GM12872 (cell line): ENCODE data around the gene BNIP2.

Source experiments
- CTCF ChIP-seq: IDR thresholded peaks from 3 replicates; pipeline ENCODE4 v1.5.1; 2011; ENCODE audit warnings: low read depth, mild to moderate bottlenecking, low read length, moderate library complexity; ENCODE audit not compliant: insufficient read depth

BNIP2 gene

GRCh38 chr15:59688782-59689625 is at the start of gene BNIP2:
TSS of gene BNIP2 (minus strand) at chr15:59689320. CDS start at chr15:59682457, 6,863 bp downstream.
- TF ChIP-seq CTCF: no peak

GRCh38 chr15:59738676-59739075 is 49.6 kb upstream of the BNIP2 start:
- TF ChIP-seq CTCF: no peak

- no peak for TF ChIP-seq CTCF
Observed at GRCh38 chr15:59736181-59736580, 47.1 kb upstream of the BNIP2 start.

- TF ChIP-seq CTCF: no peak
Observed at GRCh38 chr15:59725151-59725486, 36.0 kb upstream of the BNIP2 start.

GRCh38 chr15:59723687-59724346 is 34.7 kb upstream of the BNIP2 start:
- TF ChIP-seq CTCF: no peak

- no peak for TF ChIP-seq CTCF
Observed at GRCh38 chr15:59722476-59722875, 33.4 kb upstream of the BNIP2 start.

- TF ChIP-seq CTCF: no peak
Observed at GRCh38 chr15:59722037-59722436, 32.9 kb upstream of the BNIP2 start.
